ENCODE results near the gene SEMA3C. TPM values are rescaled to one million over a fixed set of nuclear protein-coding genes. Genes with fewer than 3 reads are reported as not detected.
A peak's percentile ranks its signal among the peaks of the same experiment; 100 is the strongest.

Gene SEMA3C
- total and polyA plus RNA-seq, 11 donors, result 11.7 to 110 (median 67.6) TPM

- DNase-seq, result no peak
- WGBS, 4 donors, result 71 to 82% (median 80%) methylated on average over 4 of the region's 4 CpGs
- Histone ChIP-seq H3K27me3 (no peaks in the 10 kb centered on the region), H3K36me3 (no peaks in the 10 kb centered on the region), H3K4me3 (no peak overlapping the region), H3K4me1 (peaks cover 0 to 47% (median 4%) of the 10 kb centered on the region in 12 donors), H3K9me3 (no peaks in the 10 kb centered on the region), H3K27ac (no peak overlapping the region)
- ATAC-seq, result no peak
- intact Hi-C loops (cut with DNase I), result loop anchor here in 1 of 10 donors (10.0 kb wide), 1 partner anchor 340 kb away; no protein-coding TSS in a partner anchor
- TF ChIP-seq CTCF (IDR thresholded peaks at IDR 0.05), result no peak
- no peak for TF ChIP-seq POLR2A (IDR thresholded peaks at IDR 0.05)
Observed at GRCh38 chr7:80725181-80725611, 193.7 kb downstream of the SEMA3C start.

GRCh38 chr7:80724249-80724871 lies 194.5 kb downstream of the SEMA3C start:
- intact Hi-C loops (cut with DNase I), result loop anchor here in 1 of 10 donors (10.0 kb wide), 1 partner anchor 340 kb away; no protein-coding TSS in a partner anchor
- 65 to 77% (median 69%) methylated on average over 4 of the region's 4 CpGs for WGBS, 4 donors
- no peak for TF ChIP-seq POLR2A (IDR thresholded peaks at IDR 0.05)
- TF ChIP-seq CTCF (IDR thresholded peaks at IDR 0.05), result no peak

GRCh38 chr7:80722616-80723195 lies 196.1 kb downstream of the SEMA3C start:
- peak in 2 of 5 donors; percentile 66 to 68 for DNase-seq
- Histone ChIP-seq H3K9me3 (no peaks in the 10 kb centered on the region), H3K36me3 (no peaks in the 10 kb centered on the region), H3K4me1 (peaks cover 0 to 32% (median 4%) of the 10 kb centered on the region in 12 donors), H3K4me3 (no peak overlapping the region), H3K27me3 (no peaks in the 10 kb centered on the region), H3K27ac (peak overlapping the region in 7 of 12 donors; percentile 4 to 70 (median 54))
- 62 to 71% (median 65%) methylated on average over 3 of the region's 3 CpGs for WGBS, 4 donors
- ATAC-seq, result peak; percentile 28 to 96 (median 82)
- intact Hi-C loops (cut with DNase I), result loop anchor here in 1 of 10 donors (10.0 kb wide), 1 partner anchor 342 kb away; no protein-coding TSS in a partner anchor
- TF ChIP-seq CTCF (IDR thresholded peaks at IDR 0.05), result no peak
- TF ChIP-seq POLR2A (IDR thresholded peaks at IDR 0.05), result no peak

More at GRCh38 chr7:80724249-80724871, 194.5 kb downstream of the SEMA3C start:
- ATAC-seq (no peak), DNase-seq (no peak)
- Histone ChIP-seq H3K4me3 (no peak overlapping the region), H3K27ac (peak overlapping the region in 4 of 12 donors; percentile 8 to 70 (median 20)), H3K9me3 (no peaks in the 10 kb centered on the region), H3K36me3 (no peaks in the 10 kb centered on the region), H3K27me3 (no peaks in the 10 kb centered on the region), H3K4me1 (peaks cover 0 to 38% (median 4%) of the 10 kb centered on the region in 12 donors)
